Mucosa of descending colon (tissue), 3 donors: ENCODE data around the gene TMEM184A. TPM values are rescaled to one million over a fixed set of nuclear protein-coding genes. Genes with fewer than 3 reads are reported as not detected.
A peak's percentile ranks its signal among the peaks of the same experiment; 100 is the strongest.

Experiments used
- ATAC-seq: fragments of 200-7000 bp; cut with Tn5 transposase; one replicate; pipeline ENCODE4 v1.9.1; 2020; ENCODE audit warnings: mild to moderate bottlenecking, moderate library complexity
- DNase-seq, 3 donors: peaks; one replicate each; pipeline ENCODE4 v3.0.0-alpha.2; 2020
- H3K36me3 ChIP-seq: fragments of 200-600 bp; one replicate; pipeline ENCODE4 v1.8.0; 2021; ENCODE audit warnings: low read depth, mild to moderate bottlenecking
- H3K4me1 ChIP-seq: fragments of 200-600 bp; one replicate; pipeline ENCODE4 v1.8.0; 2021; ENCODE audit warnings: low read depth, mild to moderate bottlenecking
- H3K4me3 ChIP-seq: fragments of 200-600 bp; one replicate; pipeline ENCODE4 v1.8.0; 2021; ENCODE audit warnings: mild to moderate bottlenecking
- H3K9me3 ChIP-seq: fragments of 200-600 bp; one replicate; pipeline ENCODE4 v1.8.0; 2021; ENCODE audit warnings: mild to moderate bottlenecking
- CTCF ChIP-seq: fragments of 200-600 bp; IDR thresholded peaks from one replicate; pipeline ENCODE4 v1.8.0; 2022; ENCODE audit warnings: antibody characterized with exemption, mild to moderate bottlenecking
- intact Hi-C, 2 donors: fragments of 100-400 bp; cut with DNase I in 1 of 2; cut with micrococcal nuclease in 1 of 2; formaldehyde crosslinking; loops; one replicate each; pipeline versions ENCODE4 v1.11.0 to v1.11.1; 2022; cut with DNase I, micrococcal nuclease
- total RNA-seq, 3 donors: library from RNA; stranded (reverse); fragmentation: NEBNext Ultra II Directional in 2 of 3; extraction: Animal tissue kit (Norgen Biotek cat#: 25700) in 2 of 3; gene quantifications; one replicate each; pipeline versions ENCODE4 v1.2.1 to v1.2.4, GENCODE V29; 2021 to 2023
- donor health status: DM: no; HTN: no; CAD: no; lungs with moderate emphysema.
- donor health status: DM: no; HTN: no; CAD: no.
- donor health status: DM: no; HTN: yes; CAD: no.

Gene TMEM184A
- total RNA-seq, 3 donors from 2014 or later: 36.7 to 87.9 (median 66.0) TPM

- Histone ChIP-seq H3K4me1 (peaks cover 37% of the 10 kb centered on the region), H3K9me3 (no peaks in the 10 kb centered on the region), H3K36me3 (no peaks in the 10 kb centered on the region), H3K4me3 (no peak overlapping the region)
- no peak for TF ChIP-seq CTCF
- ATAC-seq (no peak), DNase-seq (peak in 1 of 3 donors; percentile 48)
- intact Hi-C loops: no loop called here
These were observed 17.3 kb downstream of the TMEM184A start for GRCh38 chr7:1538544-1539180.

GRCh38 chr7:1537535-1538412 lies 18.2 kb downstream of the TMEM184A start:
- ATAC-seq (no peak), DNase-seq (peak; percentile 66 to 80 (median 75))
- TF ChIP-seq CTCF: no peak
- intact Hi-C loops: no loop called here
- H3K4me1 ChIP-seq: peaks cover 45% of the 10 kb centered on the region
- no peak overlapping the region for H3K4me3 ChIP-seq
- no peaks in the 10 kb centered on the region for H3K36me3 ChIP-seq
- no peaks in the 10 kb centered on the region for H3K9me3 ChIP-seq

- H3K4me1 ChIP-seq: peaks cover 45% of the 10 kb centered on the region
These were observed 19.1 kb downstream of the TMEM184A start for GRCh38 chr7:1536743-1537534.

GRCh38 chr7:1536455-1536742 lies 19.6 kb downstream of the TMEM184A start:
- Histone ChIP-seq H3K4me3 (no peak overlapping the region), H3K4me1 (peaks cover 45% of the 10 kb centered on the region), H3K9me3 (no peaks in the 10 kb centered on the region), H3K36me3 (no peaks in the 10 kb centered on the region)
- no peak for TF ChIP-seq CTCF
- DNase-seq: no peak
- intact Hi-C loops: no loop called here
- ATAC-seq: no peak

More at GRCh38 chr7:1536743-1537534, 19.1 kb downstream of the TMEM184A start:
- ATAC-seq (peak; percentile 68), DNase-seq (peak; percentile 87 to 92 (median 87))
- H3K36me3 ChIP-seq: no peaks in the 10 kb centered on the region
- TF ChIP-seq CTCF: no peak
- H3K9me3 ChIP-seq: no peaks in the 10 kb centered on the region
- H3K4me3 ChIP-seq: no peak overlapping the region
- intact Hi-C loops: no loop called here

- no peaks in the 10 kb centered on the region for H3K9me3 ChIP-seq
- intact Hi-C loops: no loop called here
- no peak overlapping the region for H3K4me3 ChIP-seq
- H3K4me1 ChIP-seq: peaks cover 45% of the 10 kb centered on the region
- TF ChIP-seq CTCF: no peak
- H3K36me3 ChIP-seq: no peaks in the 10 kb centered on the region
- ATAC-seq (no peak), DNase-seq (peak in 1 of 3 donors; percentile 58)
These were observed 20.1 kb downstream of the TMEM184A start for GRCh38 chr7:1535701-1536454.
